ENCODE results near the gene STEAP2. TPM values are rescaled to one million over a fixed set of nuclear protein-coding genes. Genes with fewer than 3 reads are reported as not detected.
"Not testable (repeated sequence)": the region's sequence is repeated elsewhere in the genome, so short reads cannot be mapped to it uniquely, and the experiment has no call there.

STEAP2 gene
- total RNA-seq, 2 experiments from 2014 or later: not detected

GRCh38 chr7:90251304-90251635 lies 39.7 kb downstream of the STEAP2 start:
- no peak for TF ChIP-seq CTCF (conservative IDR thresholded peaks at IDR 0.05; ENCODE audit: low read length)
- TF ChIP-seq EZH2phosphoT487 (IDR thresholded peaks at IDR 0.05; ENCODE audit: borderline replicate concordance, low read depth, low read length): no peak
- no peaks in the 10 kb centered on the region for H3K9me3 ChIP-seq (ENCODE audit: low read length)
- no peak overlapping the region for H2AFZ ChIP-seq (ENCODE audit: low read length)
- H3K79me2 ChIP-seq (ENCODE audit: insufficient read depth, low read depth, low read length): no peaks in the 10 kb centered on the region
- no peak overlapping the region for H3K4me2 ChIP-seq (ENCODE audit: low read length)
- no peaks in the 10 kb centered on the region for H3K4me1 ChIP-seq (ENCODE audit: insufficient read depth, low read length, poor library complexity, severe bottlenecking)
- no peaks in the 10 kb centered on the region for H3K36me3 ChIP-seq (ENCODE audit: insufficient read depth, low read length)
- no peak overlapping the region for H3K27ac ChIP-seq (ENCODE audit: low read depth, low read length, poor library complexity, severe bottlenecking)
- no TSS peak for BruUV-seq (replicated peaks)
- H3K4me3 ChIP-seq (ENCODE audit: low read depth, low read length, poor library complexity, severe bottlenecking): no peak overlapping the region
- ChIA-PET POLR2A (interaction anchor here (0.6 to 1.0 kb wide), 7 partner anchors 12 to 450 kb away, joined by 3 to 6 read pairs (median 3); no protein-coding TSS in a partner anchor), CTCF (ENCODE audit: unreplicated experiment) (no interaction called here)
- H3K9me2 ChIP-seq (ENCODE audit: insufficient read depth, low read length): no peaks in the 10 kb centered on the region
- H4K20me1 ChIP-seq (ENCODE audit: insufficient read depth, low read length): no peaks in the 10 kb centered on the region
- DNase-seq (ENCODE audit: low spot score): no peak
- intact Hi-C loops (cut with micrococcal nuclease; ENCODE audit: unreplicated experiment): no loop called here

GRCh38 chr7:90256011-90256410 lies 44.5 kb downstream of the STEAP2 start:
- H3K9me2 ChIP-seq (ENCODE audit: insufficient read depth, low read length); POLR2A ChIA-PET; H3K79me2 ChIP-seq (ENCODE audit: insufficient read depth, low read depth, low read length); BruUV-seq (replicated peaks); DNase-seq (ENCODE audit: low spot score); H3K4me1 ChIP-seq (ENCODE audit: insufficient read depth, low read length, poor library complexity, severe bottlenecking); H4K20me1 ChIP-seq (ENCODE audit: insufficient read depth, low read length); H3K4me2 ChIP-seq (ENCODE audit: low read length); H2AFZ ChIP-seq (ENCODE audit: low read length); H3K36me3 ChIP-seq (ENCODE audit: insufficient read depth, low read length); H3K9me3 ChIP-seq (ENCODE audit: low read length); H3K4me3 ChIP-seq (ENCODE audit: low read depth, low read length, poor library complexity, severe bottlenecking); CTCF ChIA-PET (ENCODE audit: unreplicated experiment); intact Hi-C loops (cut with micrococcal nuclease; ENCODE audit: unreplicated experiment); H3K27ac ChIP-seq (ENCODE audit: low read depth, low read length, poor library complexity, severe bottlenecking): not testable (repeated sequence)

GRCh38 chr7:90256778-90257177 lies 45.2 kb downstream of the STEAP2 start:
- H2AFZ ChIP-seq (ENCODE audit: low read length): no peak overlapping the region
- H3K27ac ChIP-seq (ENCODE audit: low read depth, low read length, poor library complexity, severe bottlenecking): no peak overlapping the region
- ChIA-PET CTCF (ENCODE audit: unreplicated experiment) (no interaction called here), POLR2A (interaction anchor here (0.6 to 0.7 kb wide), 2 partner anchors 10 to 163 kb away, joined by 3 to 5 read pairs; no protein-coding TSS in a partner anchor)
- TF ChIP-seq EZH2phosphoT487 (IDR thresholded peaks at IDR 0.05; ENCODE audit: borderline replicate concordance, low read depth, low read length) (no peak), CTCF (conservative IDR thresholded peaks at IDR 0.05; ENCODE audit: low read length) (no peak)
- DNase-seq (ENCODE audit: low spot score): no peak
- intact Hi-C loops (cut with micrococcal nuclease; ENCODE audit: unreplicated experiment): no loop called here
- no peaks in the 10 kb centered on the region for H3K79me2 ChIP-seq (ENCODE audit: insufficient read depth, low read depth, low read length)
- no peak overlapping the region for H3K4me2 ChIP-seq (ENCODE audit: low read length)
- no peaks in the 10 kb centered on the region for H3K36me3 ChIP-seq (ENCODE audit: insufficient read depth, low read length)
- no TSS peak for BruUV-seq (replicated peaks)
- no peaks in the 10 kb centered on the region for H3K9me3 ChIP-seq (ENCODE audit: low read length)
- no peaks in the 10 kb centered on the region for H4K20me1 ChIP-seq (ENCODE audit: insufficient read depth, low read length)
- H3K4me3 ChIP-seq (ENCODE audit: low read depth, low read length, poor library complexity, severe bottlenecking): no peak overlapping the region
- H3K4me1 ChIP-seq (ENCODE audit: insufficient read depth, low read length, poor library complexity, severe bottlenecking): no peaks in the 10 kb centered on the region
- H3K9me2 ChIP-seq (ENCODE audit: insufficient read depth, low read length): no peaks in the 10 kb centered on the region
